SH-SY5Y (cell line): ENCODE data around the gene RASGEF1C.

Experiments used
- GATA2 ChIP-seq: IDR thresholded peaks from 2 replicates; pipeline ENCODE4 v1.6.1; 2011; ENCODE audit warnings: mild to moderate bottlenecking, low read depth, low read length
- GATA3 ChIP-seq: IDR thresholded peaks from 2 replicates; pipeline ENCODE4 v1.6.1; 2011; ENCODE audit warnings: low read depth, mild to moderate bottlenecking, low read length, moderate library complexity

The RASGEF1C gene

DNA sequence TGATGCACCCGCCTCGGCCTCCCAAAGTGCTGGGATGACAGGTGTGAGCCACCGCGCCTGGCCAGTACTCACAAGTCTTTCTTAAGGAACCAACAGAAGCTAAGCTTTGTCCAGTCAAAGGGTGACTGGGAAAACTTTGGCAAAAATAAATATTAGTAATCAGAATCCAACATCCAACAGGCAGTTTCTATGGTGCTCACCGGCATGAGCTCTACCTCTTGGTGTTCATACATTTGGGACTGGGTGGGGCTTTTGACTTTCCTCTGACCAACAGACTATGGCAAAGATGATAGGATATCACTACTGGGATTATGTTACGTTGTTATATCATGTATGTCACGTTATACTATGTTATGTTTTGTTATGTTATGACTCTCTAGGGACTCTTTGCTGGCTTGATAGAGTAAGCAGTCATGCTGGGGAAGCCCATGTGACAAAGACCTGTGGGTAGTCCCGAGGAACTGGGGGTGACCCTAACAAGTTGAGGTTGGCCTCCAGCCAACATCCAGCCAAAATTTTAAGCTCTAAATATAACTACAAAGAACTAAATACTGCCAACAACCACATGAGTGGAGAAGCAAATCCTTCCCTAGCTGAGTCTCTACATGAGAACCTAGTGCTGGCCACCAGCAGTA is 6.0 kb downstream of the RASGEF1C start:
- TF ChIP-seq GATA2 = no peak
- no peak for TF ChIP-seq GATA3

DNA sequence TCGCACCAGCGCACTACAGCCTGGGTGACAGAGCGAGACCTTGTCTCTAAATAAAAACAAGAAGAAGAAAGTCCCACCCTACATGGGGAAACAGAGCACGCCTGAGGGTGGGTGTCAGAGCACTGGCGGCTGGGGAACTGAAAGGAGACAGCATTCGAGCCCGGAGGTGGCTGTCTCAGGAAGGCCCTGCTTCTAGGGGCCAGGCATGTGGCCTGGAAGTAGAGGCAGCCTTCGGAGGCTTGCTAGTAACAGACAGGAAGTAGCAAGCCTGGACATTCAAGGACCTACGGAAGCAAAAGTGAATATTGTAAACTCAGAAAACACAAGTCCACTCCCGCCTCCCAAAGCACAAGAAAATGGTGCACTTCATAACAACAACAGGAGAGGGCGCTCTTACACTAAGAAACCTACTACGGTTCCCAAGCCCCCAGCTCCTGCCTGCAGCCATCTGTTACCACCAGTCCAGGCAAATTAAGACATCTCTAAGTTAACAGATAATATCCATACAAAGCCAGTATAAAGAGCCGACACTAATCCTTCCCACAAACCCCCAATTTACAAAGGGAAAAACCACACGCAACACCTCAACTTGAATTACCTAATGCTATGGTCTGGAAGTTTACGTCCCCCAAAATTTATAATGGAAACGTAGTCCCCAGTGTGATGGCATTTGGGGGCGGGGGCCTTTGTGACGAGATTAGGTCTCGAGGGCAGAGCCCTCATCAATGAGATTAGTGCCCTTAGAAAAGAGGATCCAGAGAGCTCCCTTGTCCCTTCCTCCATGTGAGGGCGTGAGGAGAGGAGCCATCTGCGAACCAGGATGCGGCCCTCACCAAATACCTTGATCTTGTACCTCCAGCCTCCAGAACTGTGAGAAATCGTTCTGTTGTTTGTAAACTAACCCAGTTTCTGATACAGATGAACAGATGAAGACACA is 7.7 kb downstream of the RASGEF1C start:
- TF ChIP-seq GATA3 (no peak), GATA2 (no peak)

DNA sequence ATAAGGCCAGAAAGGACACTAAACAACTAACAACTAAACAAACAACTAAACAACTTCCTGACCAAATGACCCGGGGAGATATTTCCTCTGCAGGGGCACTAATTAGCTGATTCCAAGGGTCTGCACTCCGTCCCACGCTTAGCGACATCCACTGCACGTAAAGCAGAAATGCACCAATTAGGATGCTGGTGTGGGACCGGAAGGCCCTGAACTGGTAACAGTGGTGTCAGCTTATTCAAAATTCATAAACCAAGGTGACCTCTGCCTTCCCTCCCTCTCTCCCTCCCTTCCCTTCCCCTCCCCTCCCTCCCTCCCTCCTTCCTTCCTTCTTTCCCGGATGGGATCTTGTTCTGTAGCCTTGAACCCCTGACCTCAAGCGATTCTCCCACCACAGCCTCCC is 9.6 kb downstream of the RASGEF1C start:
- no peak for TF ChIP-seq GATA3
- no peak for TF ChIP-seq GATA2

DNA sequence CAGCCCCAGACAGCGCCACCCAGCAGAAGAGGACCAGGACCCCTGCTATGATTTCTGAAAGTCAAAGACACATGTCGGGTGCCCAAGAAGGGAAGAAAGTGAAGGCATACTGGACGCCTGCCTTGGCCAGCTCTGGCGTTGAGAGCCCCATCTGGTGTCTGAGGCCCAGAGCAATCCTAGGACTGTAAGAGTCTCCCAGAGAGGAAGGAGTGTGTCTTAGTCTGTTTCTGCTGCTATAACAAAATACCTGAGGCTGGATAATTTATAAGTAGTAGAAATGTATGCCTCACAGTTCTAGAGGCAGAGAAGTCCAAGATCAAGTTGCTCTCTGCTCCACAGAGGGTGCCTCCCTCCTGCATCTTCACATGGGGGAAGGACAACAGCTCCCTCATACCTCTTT is 10.8 kb downstream of the RASGEF1C start:
- TF ChIP-seq GATA2 (no peak), GATA3 (no peak)

DNA sequence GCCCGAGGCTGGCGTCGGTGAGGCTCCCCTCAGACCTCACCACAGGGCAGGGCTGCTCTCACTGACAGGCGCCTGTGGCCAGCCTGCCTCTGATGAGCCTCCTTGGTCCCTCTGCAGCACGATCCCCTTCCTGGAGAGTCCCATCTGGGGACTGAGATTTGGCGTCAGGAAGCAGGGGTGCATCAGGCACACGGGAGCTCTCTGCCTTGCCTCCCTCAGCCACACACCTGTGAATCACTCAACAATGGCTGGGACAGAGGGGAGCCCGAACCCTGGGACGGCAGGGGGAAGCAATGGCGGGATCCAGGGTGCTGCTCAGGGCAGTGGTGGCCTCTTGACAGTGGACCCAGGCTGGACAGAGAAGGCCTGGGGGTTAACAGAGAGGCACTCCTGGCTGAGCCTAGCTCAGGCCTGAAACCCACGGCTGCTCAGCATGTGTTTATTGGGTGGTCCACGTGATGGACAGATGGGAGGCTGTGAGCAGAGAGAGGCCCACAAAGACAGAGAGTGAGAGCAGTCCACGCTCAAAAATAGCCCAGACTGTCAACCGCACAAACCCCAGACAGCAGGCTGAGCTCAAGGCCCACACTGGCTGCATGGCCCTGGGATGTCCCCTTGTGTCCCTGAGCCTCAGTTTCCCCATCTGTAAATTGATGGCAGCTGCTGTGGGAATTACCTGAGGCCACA is 11.9 kb downstream of the RASGEF1C start:
- TF ChIP-seq GATA2 (no peak), GATA3 (no peak)

DNA sequence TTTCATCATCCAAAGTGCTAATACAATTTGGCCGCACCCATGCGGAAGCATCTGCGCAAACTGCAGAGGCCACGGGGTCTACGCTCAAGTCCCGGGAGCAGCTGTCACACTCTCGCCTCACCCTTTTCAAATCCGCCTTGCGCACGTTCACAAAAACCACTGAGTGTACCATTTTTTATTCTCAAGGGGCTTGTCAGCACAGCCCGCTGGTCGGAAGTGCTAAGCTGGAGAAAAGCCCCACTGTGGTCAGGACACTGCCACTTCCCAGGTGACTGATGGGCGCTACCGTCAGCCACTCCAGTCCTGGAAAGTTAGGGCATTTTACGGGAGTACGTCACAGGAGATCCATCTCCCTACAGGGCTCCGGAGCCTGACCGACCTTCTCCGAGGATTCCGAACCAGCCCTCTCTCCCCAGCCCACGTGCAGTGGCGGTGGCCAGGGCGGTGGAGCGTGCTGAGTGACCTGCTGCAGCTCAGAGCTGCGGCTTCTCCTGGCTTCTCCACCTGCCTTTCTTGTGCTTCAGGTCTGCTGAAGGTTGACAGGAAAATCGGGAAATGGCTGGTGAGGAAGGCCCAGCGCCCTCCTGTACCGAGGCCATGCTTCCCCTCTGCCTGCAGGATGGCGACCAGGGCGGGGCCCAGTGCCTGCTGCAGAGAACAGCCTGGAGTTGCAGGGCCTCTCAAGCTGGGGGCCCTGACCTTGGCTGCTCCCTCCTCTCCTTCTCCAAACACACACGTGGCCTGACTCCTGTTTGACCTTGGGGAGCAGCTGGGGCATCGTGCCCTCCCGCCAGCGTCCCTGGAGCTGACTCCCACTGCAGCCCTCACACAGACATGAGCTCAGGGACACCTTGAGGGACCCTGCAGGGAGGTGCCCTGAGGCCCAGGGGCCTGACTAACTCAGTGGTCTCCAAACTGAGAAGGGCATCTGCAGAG is 14.3 kb downstream of the RASGEF1C start:
- no peak for TF ChIP-seq GATA3
- no peak for TF ChIP-seq GATA2

DNA sequence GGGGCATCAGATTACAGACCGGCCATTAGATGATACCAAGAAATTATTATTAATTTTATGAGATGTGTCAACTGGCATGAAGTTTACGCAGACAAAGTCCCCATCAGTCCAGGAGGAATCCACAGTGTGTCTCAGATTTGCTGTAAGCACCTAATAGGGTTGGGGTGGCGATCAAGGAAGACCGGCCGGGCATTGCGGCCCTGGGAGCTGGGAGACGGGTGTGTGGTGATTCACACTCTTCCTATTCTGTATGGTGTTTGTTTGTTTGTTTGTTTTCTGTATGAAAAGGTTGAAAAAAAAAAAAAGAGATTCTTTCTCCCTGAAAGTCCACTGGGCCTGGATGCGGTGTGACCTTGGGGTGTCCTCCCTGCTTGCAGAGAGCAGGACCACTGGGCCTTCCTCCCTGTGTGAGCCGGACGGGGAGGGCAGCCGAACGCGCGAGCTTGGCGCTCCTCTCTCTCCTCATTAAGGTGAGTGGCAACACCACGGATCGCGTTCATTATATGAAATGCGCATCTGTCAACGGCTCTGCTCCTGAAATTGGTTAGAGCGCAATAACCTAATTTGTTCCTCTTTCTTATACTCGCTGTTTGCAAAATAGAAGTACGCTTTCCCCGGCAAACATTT is 15.1 kb downstream of the RASGEF1C start:
- TF ChIP-seq GATA3 (no peak), GATA2 (no peak)

DNA sequence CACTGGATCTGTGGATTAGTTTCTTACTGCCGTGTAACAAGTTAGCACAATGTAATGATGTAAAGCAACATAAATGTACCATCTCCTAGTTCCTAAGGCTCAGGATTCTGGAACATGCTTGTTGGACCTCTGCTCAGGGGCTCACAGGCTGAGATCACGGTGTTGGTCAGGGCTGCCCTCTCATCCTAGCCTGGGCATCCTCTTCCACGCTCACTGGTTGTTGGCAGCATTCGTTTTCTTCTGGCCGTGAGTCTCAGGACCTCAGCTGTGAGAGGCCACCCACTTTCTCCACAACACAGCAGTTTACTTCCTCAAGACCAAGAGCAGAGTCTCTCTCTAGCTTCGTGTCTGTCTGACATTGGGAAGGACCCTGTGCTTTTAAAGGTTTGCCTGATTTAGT is 17.3 kb downstream of the RASGEF1C start:
- TF ChIP-seq GATA2 = no peak
- no peak for TF ChIP-seq GATA3

DNA sequence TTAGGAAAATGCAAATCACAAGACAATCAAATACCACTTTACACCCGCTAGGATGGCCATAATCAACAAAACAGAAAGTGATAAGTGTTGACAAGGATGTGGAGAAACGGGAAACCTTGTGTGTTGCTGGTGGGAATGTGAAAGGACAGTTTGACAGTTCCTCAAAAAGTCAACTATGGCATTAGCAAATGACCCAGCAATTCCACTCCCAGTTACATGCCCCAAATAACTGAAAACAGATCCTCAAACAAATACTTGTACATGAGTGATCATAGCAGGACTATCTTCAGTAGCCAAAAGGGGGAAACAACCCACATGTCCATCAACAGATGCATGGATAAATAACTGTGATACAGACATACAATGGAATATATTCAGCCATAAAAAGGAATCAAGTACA is 21.2 kb downstream of the RASGEF1C start:
- no peak for TF ChIP-seq GATA2
- TF ChIP-seq GATA3 = no peak

DNA sequence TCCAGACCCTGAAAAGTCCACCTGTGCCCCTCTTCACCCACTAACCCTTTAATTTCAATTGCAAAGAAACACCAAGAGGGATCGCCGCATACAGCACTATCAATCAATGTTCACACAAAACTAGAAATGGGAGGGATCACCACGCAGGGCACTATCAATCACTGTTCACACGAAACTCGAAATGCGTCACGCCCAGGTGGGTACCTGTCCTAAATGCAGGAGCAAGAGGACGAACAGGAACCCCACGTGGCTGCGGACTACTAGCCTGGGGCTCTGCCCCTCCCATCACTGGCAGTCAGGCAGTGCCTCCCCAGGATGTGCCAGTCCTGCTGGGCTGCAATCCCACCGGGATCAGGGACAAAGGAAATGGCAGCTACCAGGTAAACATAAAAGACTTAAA is 28.2 kb downstream of the RASGEF1C start:
- no peak for TF ChIP-seq GATA3
- TF ChIP-seq GATA2 = no peak

DNA sequence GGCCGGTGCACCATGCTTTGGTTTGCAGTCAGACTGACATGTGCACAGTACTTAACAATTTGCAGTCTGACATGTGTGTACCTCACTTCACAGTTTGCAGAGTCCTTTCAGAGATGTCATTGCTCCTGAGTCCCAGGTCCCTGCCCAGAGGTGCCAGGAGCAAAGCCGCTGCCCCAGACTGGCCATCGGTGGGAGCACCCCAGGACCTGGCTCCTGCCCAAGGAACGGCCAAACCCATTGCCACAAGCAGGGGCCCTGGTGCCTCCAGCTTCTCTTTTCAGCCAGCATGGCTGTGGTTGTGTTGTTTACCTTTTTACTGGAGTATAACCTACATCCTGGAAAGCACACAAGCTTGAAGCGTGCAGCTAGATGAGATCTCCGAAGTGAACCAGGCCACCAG is 28.6 kb downstream of the RASGEF1C start:
- TF ChIP-seq GATA3 = no peak
- no peak for TF ChIP-seq GATA2

DNA sequence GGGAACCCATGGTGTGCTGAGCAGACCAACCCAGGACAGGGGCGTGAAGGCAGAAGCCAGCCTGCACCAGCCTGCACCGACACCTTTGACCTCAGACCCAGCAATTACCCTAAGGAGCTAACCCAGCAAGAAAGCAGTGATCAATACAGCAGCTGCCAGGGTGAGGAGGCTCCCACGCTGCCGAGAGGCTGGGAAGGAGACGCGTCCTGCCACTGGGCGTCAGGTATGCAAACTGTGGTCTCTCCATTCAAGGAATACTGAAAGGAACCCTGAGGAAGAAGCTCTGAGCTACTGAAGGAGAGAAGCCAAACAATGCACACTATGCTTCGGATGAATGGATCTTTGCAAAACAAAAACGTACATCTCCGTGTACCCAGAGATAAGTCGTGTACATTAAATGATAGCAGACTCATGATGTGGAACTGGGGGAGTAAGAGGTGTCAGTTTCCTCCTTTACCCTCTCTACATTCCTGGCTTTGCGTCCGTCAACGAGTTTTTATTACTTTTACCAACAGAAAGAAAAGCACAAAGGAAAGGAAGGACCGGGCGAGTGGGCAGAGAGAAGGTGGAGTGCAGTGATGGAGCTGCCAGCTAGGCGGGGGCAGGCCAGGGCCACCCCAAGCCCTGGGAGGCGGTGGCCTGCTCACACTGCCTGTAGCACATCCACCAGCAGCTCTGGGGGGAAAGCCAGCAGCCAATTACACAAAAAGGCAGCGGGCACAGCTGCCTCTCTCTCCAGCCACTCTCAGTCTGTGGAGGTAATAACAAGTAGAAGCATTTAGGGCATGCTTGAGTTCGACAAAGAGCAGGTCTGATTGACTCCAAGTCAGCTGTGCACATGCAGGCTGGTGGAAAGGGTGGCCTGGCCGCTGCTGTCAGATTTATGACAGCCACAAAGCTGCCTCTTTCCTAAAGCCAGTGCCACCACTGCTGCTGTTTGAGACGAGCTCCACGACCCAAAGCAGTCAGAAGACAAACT is 29.3 kb downstream of the RASGEF1C start:
- TF ChIP-seq GATA2 = no peak
- no peak for TF ChIP-seq GATA3
